WI38 (cell line): ENCODE results near the gene THSD7B.

Experiments
- H3K4me3 ChIP-seq: 2 replicates; pipeline ENCODE4 v1.5.1; 2011; ENCODE audit warnings: low read depth, mild to moderate bottlenecking, control low read depth, low read length
- CTCF ChIP-seq: IDR thresholded peaks from 2 replicates; pipeline ENCODE4 v1.5.1; 2012; ENCODE audit warnings: low read depth, mild to moderate bottlenecking, control low read depth, low read length

The THSD7B gene

GRCh38 chr2:136765256-136766072, at the start of gene THSD7B:
Gene THSD7B, plus strand, starts transcription at chr2:136765545. Its CDS starts 116,634 bp downstream, at chr2:136882179.
- no peak within 1 kb of the TSS for H3K4me3 ChIP-seq
- no peak for TF ChIP-seq CTCF

- no peak overlapping the region for H3K4me3 ChIP-seq
- TF ChIP-seq CTCF: no peak
Observed at GRCh38 chr2:136718273-136718672, 47.1 kb upstream of the THSD7B start.

GRCh38 chr2:136727973-136728699, 37.2 kb upstream of the THSD7B start:
- H3K4me3 ChIP-seq: no peak overlapping the region
- no peak for TF ChIP-seq CTCF

- no peak for TF ChIP-seq CTCF
- H3K4me3 ChIP-seq: no peak overlapping the region
Observed at GRCh38 chr2:136736236-136736635, 29.1 kb upstream of the THSD7B start.

GRCh38 chr2:136738044-136738443, 27.3 kb upstream of the THSD7B start:
- TF ChIP-seq CTCF: no peak
- H3K4me3 ChIP-seq: no peak overlapping the region

- no peak overlapping the region for H3K4me3 ChIP-seq
- no peak for TF ChIP-seq CTCF
Observed at GRCh38 chr2:136741471-136741870, 23.9 kb upstream of the THSD7B start.

- no peak for TF ChIP-seq CTCF
- no peak overlapping the region for H3K4me3 ChIP-seq
Observed at GRCh38 chr2:136750065-136750464, 15.3 kb upstream of the THSD7B start.
